Articular chondrocyte of knee joint (primary cell): ENCODE data around the gene NCAM1. TPM values are rescaled to one million over a fixed set of nuclear protein-coding genes. Genes with fewer than 3 reads are reported as not detected.

Experiments used
- small RNA-seq: library from RNA; depleted of rRNA; stranded (forward); fragments of <200 nt; gene quantifications from one replicate; pipeline ENCODE3, GENCODE V24; 2012
- total RNA-seq: library from RNA; depleted of rRNA; stranded (reverse); fragments of >200 nt; gene quantifications from 2 replicates; pipeline ENCODE4 v1.2.3, GENCODE V29; 2012

NCAM1 gene
- total RNA-seq, result 0.91 and 1.4 TPM in 2 replicates

DNA sequence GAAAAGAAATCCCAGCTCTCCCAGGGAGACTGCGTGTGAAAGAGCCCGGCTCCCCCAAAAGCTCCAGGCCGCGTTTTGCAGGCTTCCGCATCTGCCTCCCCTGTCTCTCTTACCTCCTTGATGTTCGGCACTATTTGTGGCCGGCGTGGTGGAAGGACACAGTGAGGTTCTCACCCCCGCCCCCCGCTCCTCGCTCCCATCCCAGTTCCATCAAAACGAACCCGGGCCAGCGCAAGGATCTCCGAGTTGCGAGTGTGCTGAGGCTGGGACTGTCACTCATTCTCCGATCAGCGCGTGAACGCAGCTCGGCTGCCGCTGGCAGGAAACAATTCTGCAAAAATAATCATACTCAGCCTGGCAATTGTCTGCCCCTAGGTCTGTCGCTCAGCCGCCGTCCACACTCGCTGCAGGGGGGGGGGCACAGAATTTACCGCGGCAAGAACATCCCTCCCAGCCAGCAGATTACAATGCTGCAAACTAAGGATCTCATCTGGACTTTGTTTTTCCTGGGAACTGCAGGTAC, at the start of gene NCAM1:
TSS of gene NCAM1 (plus strand) at position 275 of the 523 bp plus-strand sequence.

DNA sequence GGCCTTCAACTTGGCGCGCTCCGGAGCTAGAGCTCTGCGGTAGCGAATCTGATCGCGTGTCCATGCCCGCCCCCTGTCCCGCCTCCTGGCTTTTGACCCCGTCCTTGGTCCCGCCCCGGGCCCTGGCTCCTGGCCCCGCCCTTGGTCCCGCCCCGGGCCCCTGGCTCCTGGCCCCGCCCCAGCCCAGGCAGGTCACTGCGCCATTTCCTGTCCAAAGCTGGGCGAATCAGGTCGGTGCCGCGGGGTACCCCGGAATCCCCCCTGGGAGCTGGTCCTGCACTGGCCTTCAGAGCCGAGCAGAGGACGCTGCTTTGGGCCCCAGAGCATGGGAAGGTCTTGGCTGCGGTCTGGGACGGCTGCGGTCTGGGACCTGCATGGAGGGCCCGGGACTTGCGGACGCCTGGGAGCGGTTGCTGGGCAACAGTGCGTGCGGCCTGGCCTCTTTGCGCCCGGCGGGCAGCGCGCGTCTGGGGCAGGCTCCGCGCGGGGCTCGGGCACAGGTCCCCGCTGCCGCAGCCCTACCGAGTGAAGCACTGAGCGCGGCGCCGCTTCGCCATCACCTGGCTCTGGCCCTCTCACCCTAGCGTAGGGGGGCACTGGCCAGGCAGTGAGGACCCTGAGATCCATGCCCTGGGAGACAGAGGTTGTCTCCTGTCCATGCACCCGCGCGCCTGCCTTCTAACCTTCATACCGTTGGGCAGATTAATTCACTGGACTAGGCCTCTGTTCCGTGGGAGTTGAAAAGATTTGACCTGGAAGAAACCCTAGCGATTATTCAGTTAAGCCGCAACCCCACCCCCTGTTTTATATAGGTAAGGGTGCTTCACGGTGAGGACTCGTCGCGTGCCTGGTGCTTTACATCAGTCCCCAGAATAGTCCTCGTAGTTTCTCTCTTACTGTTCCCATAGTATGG, 353.4 kb downstream of the NCAM1 start, which contains the start of gene TTC12:
TSS of gene TTC12 (plus strand) at position 195 of the 913 bp plus-strand sequence. CDS start 1,675 bp downstream, outside the sequence.

Small RNAs within 50 kb of the gene (small RNA-seq; reads per million reads assigned to genes)
- not detected for gene RNU7-187P
